BLaER1 treated with 17β-estradiol and CSF1 and Interleukin-3, amounts not matched to agents 10 nM and 100 nM (cell line): ENCODE measurements around the gene LRRC51.

Experiments
- H3K27ac ChIP-seq, 11 experiments: shearing (Covaris generic); formaldehyde crosslinking; 2 replicates each; pipeline ENCODE4 v1.8.1; 2022
- H3K27me3 ChIP-seq, 11 experiments: shearing (Covaris generic); formaldehyde crosslinking; 2 replicates each; pipeline ENCODE4 v1.8.1; 2022
- H3K36me3 ChIP-seq, 11 experiments: shearing (Covaris generic); formaldehyde crosslinking; 2 replicates each; pipeline ENCODE4 v1.8.1; 2022
- H3K4me1 ChIP-seq, 10 experiments: shearing (Covaris generic); formaldehyde crosslinking; 2 replicates each; pipeline ENCODE4 v1.8.1; 2022
- H3K4me2 ChIP-seq, 11 experiments: shearing (Covaris generic); formaldehyde crosslinking; 2 replicates each; pipeline ENCODE4 v1.8.1; 2022
- H3K4me3 ChIP-seq, 10 experiments: shearing (Covaris generic); formaldehyde crosslinking; 2 replicates each; pipeline ENCODE4 v1.8.1; 2022
- H3K9ac ChIP-seq, 11 experiments: shearing (Covaris generic); formaldehyde crosslinking; 2 replicates each; pipeline ENCODE4 v1.8.1; 2022
- H3K9me3 ChIP-seq, 11 experiments: shearing (Covaris generic); formaldehyde crosslinking; replicated peaks in 1 of 11; 2 replicates each; pipeline ENCODE4 v1.8.1; 2022
- H4K20me1 ChIP-seq, 11 experiments: shearing (Covaris generic); formaldehyde crosslinking; 2 replicates each; pipeline ENCODE4 v1.8.1; 2022
- Cebpa-rat ChIP-seq, 11 experiments: shearing (Covaris generic); IDR thresholded peaks; 2 replicates each; pipeline ENCODE4 v1.8.1; 2022

Gene LRRC51

GRCh38 chr11:72075756-72076155 is 4.9 kb upstream of the LRRC51 start:
- peaks cover 0 to 45% (median 22%) of the 10 kb centered on the region in 11 experiments; a peak in 16 of 22 replicates for H3K36me3 ChIP-seq
- no peak for TF ChIP-seq Cebpa-rat (IDR thresholded peaks at IDR 0.05)
- peak overlapping the region in 3 of 11 experiments; percentile 20 to 73 (median 70); a peak in 4 of 22 replicates for H3K9ac ChIP-seq
- H3K27me3 ChIP-seq = no peaks in the 10 kb centered on the region
- peaks cover 57 to 89% (median 66%) of the 10 kb centered on the region in 10 experiments for H3K4me1 ChIP-seq
- H3K9me3 ChIP-seq = no peaks in the 10 kb centered on the region
- H3K4me3 ChIP-seq = peak overlapping the region in 1 of 10 experiments; percentile 45; a peak in 3 of 20 replicates
- peaks cover 0 to 66% (median 9%) of the 10 kb centered on the region in 11 experiments; a peak in 10 of 22 replicates for H4K20me1 ChIP-seq
- peak overlapping the region in 7 of 11 experiments; percentile 3 to 91 (median 62); a peak in 10 of 22 replicates for H3K4me2 ChIP-seq
- H3K27ac ChIP-seq = peak overlapping the region in 8 of 11 experiments; percentile 27 to 76 (median 66); a peak in 9 of 22 replicates

DNA sequence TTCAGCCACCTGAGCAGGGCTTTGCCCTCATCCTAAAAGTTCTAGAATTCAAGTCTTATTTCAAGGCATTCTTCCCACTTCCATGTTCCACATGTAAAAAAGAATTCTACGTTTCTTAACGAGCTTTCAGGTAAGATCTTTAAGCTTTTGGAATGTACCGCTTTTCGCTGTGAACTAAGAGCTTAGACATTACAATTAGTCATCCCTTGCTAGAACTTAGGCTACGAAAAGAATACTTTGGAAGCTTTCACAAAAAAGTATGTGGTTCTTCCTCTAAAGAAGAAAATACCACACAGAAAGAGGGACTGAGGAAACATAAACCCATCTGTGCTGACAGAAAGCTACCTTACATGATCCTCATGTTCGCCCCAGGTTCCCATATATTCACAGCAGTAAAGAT is 2.2 kb upstream of the LRRC51 start:
- H3K4me2 ChIP-seq = peak overlapping the region; percentile 75 to 95 (median 90)
- H3K9ac ChIP-seq = peak overlapping the region in 10 of 11 experiments; percentile 79 to 90 (median 86); a peak in 17 of 22 replicates
- peaks cover 50 to 88% (median 62%) of the 10 kb centered on the region in 10 experiments for H3K4me1 ChIP-seq
- H3K27me3 ChIP-seq = no peaks in the 10 kb centered on the region
- peaks cover 0 to 42% (median 19%) of the 10 kb centered on the region in 11 experiments; a peak in 16 of 22 replicates for H3K36me3 ChIP-seq
- H4K20me1 ChIP-seq = peaks cover 0 to 49% (median 8%) of the 10 kb centered on the region in 11 experiments; a peak in 8 of 22 replicates
- TF ChIP-seq Cebpa-rat (IDR thresholded peaks at IDR 0.05) = no peak
- H3K9me3 ChIP-seq = no peaks in the 10 kb centered on the region
- H3K27ac ChIP-seq = peak overlapping the region in 6 of 11 experiments; percentile 2 to 93 (median 85); a peak in 3 of 22 replicates
- H3K4me3 ChIP-seq = peak overlapping the region in 6 of 10 experiments; percentile 68 to 84 (median 77); a peak in 7 of 20 replicates

GRCh38 chr11:72079819-72080325 is 778 bp upstream of the LRRC51 start:
- H3K4me2 ChIP-seq = peak overlapping the region; percentile 75 to 95 (median 90)
- H3K36me3 ChIP-seq = peaks cover 0 to 28% (median 13%) of the 10 kb centered on the region in 11 experiments; a peak in 17 of 22 replicates
- H3K27ac ChIP-seq = peak overlapping the region; percentile 34 to 93 (median 84); a peak in 20 of 22 replicates
- no peaks in the 10 kb centered on the region for H3K27me3 ChIP-seq
- H4K20me1 ChIP-seq = peaks cover 0 to 42% (median 8%) of the 10 kb centered on the region in 11 experiments; a peak in 8 of 22 replicates
- H3K4me1 ChIP-seq = peaks cover 47 to 81% (median 56%) of the 10 kb centered on the region in 10 experiments
- peak overlapping the region; percentile 68 to 84 (median 74) for H3K4me3 ChIP-seq
- H3K9ac ChIP-seq = peak overlapping the region; percentile 79 to 90 (median 86)
- no peak for TF ChIP-seq Cebpa-rat (IDR thresholded peaks at IDR 0.05)
- no peaks in the 10 kb centered on the region for H3K9me3 ChIP-seq

DNA sequence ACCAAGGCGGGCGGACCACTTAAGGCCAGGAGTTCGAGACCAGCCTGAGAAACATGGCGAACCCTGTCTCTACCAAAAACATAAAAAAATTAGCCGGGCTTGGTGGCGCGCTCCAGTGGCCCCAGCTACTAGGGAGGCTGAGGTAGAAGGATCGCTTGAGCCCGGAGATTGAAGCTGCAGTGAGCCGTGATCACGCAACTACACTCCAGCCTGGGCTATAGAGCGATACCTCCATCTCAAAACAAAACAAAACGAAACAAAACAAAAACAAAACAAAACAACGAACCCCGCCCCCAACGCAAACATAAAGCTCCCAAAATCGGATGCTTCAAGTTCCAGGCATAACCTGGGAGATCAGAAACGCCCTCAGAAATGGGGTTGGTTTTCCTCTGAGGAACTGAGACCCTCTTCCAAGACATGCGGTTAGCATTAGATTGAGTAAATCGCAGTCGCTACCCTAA is 564 bp downstream of the LRRC51 start:
- peak overlapping the region; percentile 39 to 78 (median 70) for H3K4me3 ChIP-seq
- H3K27me3 ChIP-seq = no peaks in the 10 kb centered on the region
- peaks cover 4 to 34% (median 10%) of the 10 kb centered on the region in 11 experiments; a peak in 18 of 22 replicates for H3K36me3 ChIP-seq
- peak overlapping the region; percentile 74 to 94 (median 84) for H3K4me2 ChIP-seq
- peaks cover 39 to 68% (median 48%) of the 10 kb centered on the region in 10 experiments for H3K4me1 ChIP-seq
- TF ChIP-seq Cebpa-rat (IDR thresholded peaks at IDR 0.05) = no peak
- peaks cover 0 to 29% (median 8%) of the 10 kb centered on the region in 11 experiments; a peak in 8 of 22 replicates for H4K20me1 ChIP-seq
- H3K9me3 ChIP-seq = no peaks in the 10 kb centered on the region
- H3K27ac ChIP-seq = peak overlapping the region; percentile 70 to 93 (median 84)
- H3K9ac ChIP-seq = peak overlapping the region; percentile 66 to 90 (median 79); a peak in 21 of 22 replicates

DNA sequence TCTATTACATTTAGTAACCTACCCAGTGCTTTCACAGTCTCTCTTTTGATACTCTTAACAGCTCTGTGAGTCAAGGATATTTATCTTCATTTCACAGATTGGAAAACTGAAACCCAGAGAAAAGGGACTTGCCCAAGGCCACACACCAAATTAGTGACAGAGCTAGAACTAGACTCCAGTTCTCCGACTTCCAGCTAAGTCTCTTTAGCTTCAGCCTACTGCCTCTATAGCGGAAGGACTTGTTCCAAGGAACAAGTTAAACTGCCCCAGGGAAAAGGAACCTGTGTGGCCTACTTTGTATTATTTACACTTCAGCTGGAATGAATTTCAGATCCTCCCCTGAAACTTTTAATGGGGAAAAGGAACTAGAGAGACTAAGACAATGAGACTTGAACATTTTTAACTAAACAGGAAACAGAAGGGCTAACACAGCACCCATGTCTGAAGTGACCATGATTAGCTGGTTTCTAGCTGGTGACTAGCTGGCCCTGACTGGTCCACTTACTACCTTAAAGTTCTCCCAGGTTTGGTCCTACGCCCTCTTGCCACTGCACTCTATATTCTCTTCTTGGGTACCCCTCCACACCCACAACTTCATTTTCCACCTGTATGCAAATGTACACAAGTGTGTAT is 1.3 kb downstream of the LRRC51 start:
- TF ChIP-seq Cebpa-rat (IDR thresholded peaks at IDR 0.05) = no peak
- Histone ChIP-seq H3K4me3 (no peak overlapping the region), H3K36me3 (peaks cover 0 to 30% (median 7%) of the 10 kb centered on the region in 11 experiments; a peak in 8 of 22 replicates), H3K4me1 (peaks cover 39 to 65% (median 48%) of the 10 kb centered on the region in 10 experiments), H4K20me1 (peaks cover 0 to 25% (median 8%) of the 10 kb centered on the region in 11 experiments; a peak in 8 of 22 replicates), H3K4me2 (peak overlapping the region; percentile 6 to 94 (median 82); a peak in 21 of 22 replicates), H3K27me3 (no peaks in the 10 kb centered on the region), H3K9ac (peak overlapping the region in 5 of 11 experiments; percentile 66 to 84 (median 75); a peak in 7 of 22 replicates), H3K9me3 (no peaks in the 10 kb centered on the region), H3K27ac (peak overlapping the region in 9 of 11 experiments; percentile 70 to 93 (median 86); a peak in 18 of 22 replicates)

DNA sequence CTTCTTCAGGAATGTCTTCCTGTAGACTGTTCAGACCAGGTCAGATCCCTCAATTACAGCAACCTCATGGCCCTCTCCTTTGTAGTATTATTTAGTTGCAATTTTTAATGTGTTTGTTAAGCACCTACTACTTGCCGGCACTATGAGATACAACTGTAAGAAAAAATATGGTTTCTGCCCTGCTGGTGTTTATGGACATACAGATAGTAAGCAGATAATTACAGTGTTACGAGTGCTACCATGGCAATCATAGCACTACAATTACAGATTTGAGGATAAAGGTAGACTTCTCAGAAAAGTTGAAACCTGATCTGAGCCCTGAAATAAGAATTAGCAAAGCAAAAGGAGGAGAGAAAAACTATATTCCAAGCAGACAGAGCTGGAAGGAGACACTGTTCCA is 2.8 kb downstream of the LRRC51 start:
- Histone ChIP-seq H3K9ac (no peak overlapping the region), H3K9me3 (no peaks in the 10 kb centered on the region), H3K4me1 (peaks cover 32 to 51% (median 35%) of the 10 kb centered on the region in 10 experiments), H3K36me3 (peaks cover 6 to 34% (median 13%) of the 10 kb centered on the region in 11 experiments; a peak in 19 of 22 replicates), H3K27ac (no peak overlapping the region), H3K27me3 (no peaks in the 10 kb centered on the region), H3K4me3 (no peak overlapping the region), H3K4me2 (peak overlapping the region in 3 of 11 experiments; percentile 84 to 92 (median 89); a peak in 4 of 22 replicates), H4K20me1 (peaks cover 0 to 16% (median 8%) of the 10 kb centered on the region in 11 experiments; a peak in 8 of 22 replicates)
- no peak for TF ChIP-seq Cebpa-rat (IDR thresholded peaks at IDR 0.05)

- Histone ChIP-seq H3K27ac (no peak overlapping the region), H3K9ac (no peak overlapping the region), H3K9me3 (no peaks in the 10 kb centered on the region), H3K4me2 (no peak overlapping the region), H3K27me3 (no peaks in the 10 kb centered on the region), H4K20me1 (peaks cover 0 to 9% (median 3%) of the 10 kb centered on the region in 11 experiments; a peak in 9 of 22 replicates), H3K4me3 (no peak overlapping the region), H3K4me1 (peaks cover 26 to 45% (median 28%) of the 10 kb centered on the region in 10 experiments), H3K36me3 (peaks cover 11 to 40% (median 20%) of the 10 kb centered on the region in 11 experiments; a peak in 20 of 22 replicates)
- TF ChIP-seq Cebpa-rat (IDR thresholded peaks at IDR 0.05) = no peak
Observed at GRCh38 chr11:72084076-72084475, 3.4 kb downstream of the LRRC51 start.

DNA sequence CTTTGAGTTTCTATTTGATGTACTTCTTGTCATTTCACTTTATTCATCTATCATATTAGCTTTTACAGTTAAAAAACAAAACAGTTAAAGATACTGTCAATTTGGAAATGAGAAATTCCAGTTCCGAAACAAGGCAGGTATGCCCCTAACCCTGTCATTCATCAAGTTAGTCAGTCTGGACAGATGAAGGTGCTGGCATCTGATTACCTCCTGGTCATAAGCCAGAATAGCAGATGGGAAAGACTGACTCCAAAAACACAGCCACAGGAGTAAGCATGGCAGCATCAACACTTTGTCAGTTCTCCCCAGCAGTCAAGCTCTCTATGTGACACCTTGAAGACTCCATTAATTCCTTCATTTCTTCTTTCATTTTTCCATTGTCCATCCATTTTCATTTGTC is 4.3 kb downstream of the LRRC51 start:
- Histone ChIP-seq H3K36me3 (peaks cover 20 to 49% (median 28%) of the 10 kb centered on the region in 11 experiments; a peak in 21 of 22 replicates), H3K9ac (no peak overlapping the region), H3K9me3 (no peaks in the 10 kb centered on the region), H3K4me1 (peaks cover 19 to 37% (median 22%) of the 10 kb centered on the region in 10 experiments), H3K4me2 (no peak overlapping the region), H3K27me3 (no peaks in the 10 kb centered on the region), H3K27ac (no peak overlapping the region), H4K20me1 (peaks cover 0 to under 1% (median 0%) of the 10 kb centered on the region in 11 experiments; a peak in 2 of 22 replicates), H3K4me3 (no peak overlapping the region)
- TF ChIP-seq Cebpa-rat (IDR thresholded peaks at IDR 0.05) = no peak
